Vagina (tissue), 2 donors: ENCODE results near the gene UCN2. TPM values are rescaled to one million over a fixed set of nuclear protein-coding genes. Genes with fewer than 3 reads are reported as not detected.
"Not testable (repeated sequence)": the region's sequence is repeated elsewhere in the genome, so short reads cannot be mapped to it uniquely, and the experiment has no call there.

Source experiments
- DNase-seq, 2 donors: peaks; one replicate each; pipeline ENCODE4 v3.0.0-alpha.2; 2017; ENCODE audit errors: extremely low spot score in 2 of 2
- H3K27ac ChIP-seq: fragments of 200-600 bp; sonication (generic); one replicate; pipeline ENCODE4 v1.5.1; 2019
- H3K27me3 ChIP-seq: fragments of 200-600 bp; sonication (generic); one replicate; pipeline ENCODE4 v1.5.1; 2019
- H3K36me3 ChIP-seq, 2 donors: fragments of 200-600 bp; sonication (generic); one replicate each; pipeline ENCODE4 v1.5.1; 2017 to 2019
- H3K4me1 ChIP-seq: fragments of 200-600 bp; sonication (generic); one replicate; pipeline ENCODE4 v1.5.1; 2019
- H3K4me3 ChIP-seq, 2 donors: fragments of 200-600 bp; sonication (generic); 1 replicate in 1 of 2; 2 replicates in 1 of 2; pipeline ENCODE4 v1.5.1; 2016 to 2019
- H3K9me3 ChIP-seq: fragments of 200-600 bp; sonication (generic); one replicate; pipeline ENCODE4 v1.5.1; 2019
- POLR2A ChIP-seq, 2 donors: fragments of 450-650 bp; IDR thresholded peaks; one replicate each; pipeline ENCODE4 v1.6.1; 2017; ENCODE audit warnings: antibody characterized with exemption in 2 of 2, mild to moderate bottlenecking in 2 of 2, moderate library complexity in 2 of 2
- POLR2AphosphoS5 ChIP-seq, 2 donors: sonication (generic); formaldehyde crosslinking; IDR thresholded peaks; one replicate each; pipeline ENCODE4 v1.9.0; 2017; ENCODE audit warnings: antibody characterized with exemption in 2 of 2, mild to moderate bottlenecking in 2 of 2, low read depth in 1 of 2; ENCODE audit not compliant: insufficient read depth in 1 of 2
- intact Hi-C: fragments of 100-400 bp; cut with DNase I; formaldehyde crosslinking; loops from one replicate; pipeline ENCODE4 v1.15.1; 2023
- total RNA-seq: library from RNA; depleted of rRNA; stranded (reverse); fragments of >200 nt; gene quantifications from one replicate; pipeline ENCODE4 v1.2.3, GENCODE V29; 2016
- TF ChIP-seq, protein P1 (sequence below), 3 experiments: fragments of 450-650 bp in 2 of 3; fragments of 200-600 bp in 1 of 3; sonication (generic) in 1 of 3; IDR thresholded peaks; one replicate each; pipeline ENCODE4 v1.5.1; 2017 to 2019; ENCODE audit warnings: antibody characterized with exemption in 3 of 3, mild to moderate bottlenecking in 2 of 3, moderate library complexity in 2 of 3

The UCN2 gene
- total RNA-seq, 1 donor from 2014 or later: 5.2 TPM

DNA sequence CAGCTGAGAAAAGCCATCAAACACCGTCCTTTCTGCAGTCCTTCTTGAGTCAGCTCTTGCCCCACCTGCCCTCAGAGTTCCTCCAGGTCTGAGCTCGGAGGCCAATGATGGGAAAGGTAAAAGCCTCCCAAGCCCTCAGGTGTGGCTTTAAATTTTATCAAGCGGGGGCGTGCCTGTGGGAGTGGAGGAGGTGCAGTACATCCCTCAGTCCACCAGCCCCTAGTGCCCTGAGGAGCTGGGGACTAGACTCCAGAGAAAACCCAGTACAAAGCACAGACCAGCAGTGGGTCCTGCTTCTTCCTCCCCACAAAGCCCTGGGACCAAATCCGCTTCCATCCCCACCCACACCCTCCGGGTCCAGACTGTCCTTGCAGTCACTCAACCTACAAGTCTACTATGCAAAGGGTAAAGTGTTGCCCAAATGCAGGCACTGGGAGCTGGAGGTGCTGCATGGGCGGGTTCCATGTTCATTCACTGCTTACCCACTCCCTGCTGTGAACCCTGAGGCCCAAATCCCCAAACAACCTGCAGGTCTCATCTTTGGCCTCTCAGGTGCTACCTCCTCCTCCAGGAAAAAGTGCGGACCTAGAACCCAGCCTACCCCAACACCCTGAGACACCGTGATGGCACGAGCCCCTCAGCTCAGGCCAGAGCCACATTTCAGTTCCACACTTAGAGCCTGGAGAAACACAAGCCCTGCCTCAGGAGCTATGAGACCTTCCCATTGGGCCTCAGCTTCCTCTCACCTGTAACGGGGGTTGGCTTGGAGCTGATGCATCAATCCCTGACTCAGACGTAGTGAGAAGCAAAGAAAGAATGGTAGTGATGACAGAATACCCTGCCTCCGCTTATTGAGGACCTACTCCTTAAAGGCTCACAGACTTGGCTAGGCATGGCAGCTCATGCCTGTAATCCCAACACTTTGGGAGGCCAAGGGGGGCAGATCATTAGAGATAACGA, 9.4 kb downstream of the UCN2 start:
- Histone ChIP-seq H3K9me3 (no peaks in the 10 kb centered on the region), H3K36me3 (no peaks in the 10 kb centered on the region), H3K27ac (no peak overlapping the region), H3K27me3 (no peaks in the 10 kb centered on the region), H3K4me1 (peaks cover 29% of the 10 kb centered on the region), H3K4me3 (no peak overlapping the region)
- no peak for DNase-seq
- intact Hi-C loops: loop anchor here (10.0 kb wide), 1 partner anchor 289 kb away; no protein-coding TSS in a partner anchor
- TF ChIP-seq POLR2AphosphoS5 (IDR thresholded peaks at IDR 0.05; ENCODE audit: insufficient read depth in 1 of 2, low read depth in 1 of 2) (no peak), POLR2A (IDR thresholded peaks at IDR 0.05) (no peak)
- TF ChIP-seq, protein P1, sequence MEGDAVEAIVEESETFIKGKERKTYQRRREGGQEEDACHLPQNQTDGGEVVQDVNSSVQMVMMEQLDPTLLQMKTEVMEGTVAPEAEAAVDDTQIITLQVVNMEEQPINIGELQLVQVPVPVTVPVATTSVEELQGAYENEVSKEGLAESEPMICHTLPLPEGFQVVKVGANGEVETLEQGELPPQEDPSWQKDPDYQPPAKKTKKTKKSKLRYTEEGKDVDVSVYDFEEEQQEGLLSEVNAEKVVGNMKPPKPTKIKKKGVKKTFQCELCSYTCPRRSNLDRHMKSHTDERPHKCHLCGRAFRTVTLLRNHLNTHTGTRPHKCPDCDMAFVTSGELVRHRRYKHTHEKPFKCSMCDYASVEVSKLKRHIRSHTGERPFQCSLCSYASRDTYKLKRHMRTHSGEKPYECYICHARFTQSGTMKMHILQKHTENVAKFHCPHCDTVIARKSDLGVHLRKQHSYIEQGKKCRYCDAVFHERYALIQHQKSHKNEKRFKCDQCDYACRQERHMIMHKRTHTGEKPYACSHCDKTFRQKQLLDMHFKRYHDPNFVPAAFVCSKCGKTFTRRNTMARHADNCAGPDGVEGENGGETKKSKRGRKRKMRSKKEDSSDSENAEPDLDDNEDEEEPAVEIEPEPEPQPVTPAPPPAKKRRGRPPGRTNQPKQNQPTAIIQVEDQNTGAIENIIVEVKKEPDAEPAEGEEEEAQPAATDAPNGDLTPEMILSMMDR (IDR thresholded peaks at IDR 0.05): no peak

DNA sequence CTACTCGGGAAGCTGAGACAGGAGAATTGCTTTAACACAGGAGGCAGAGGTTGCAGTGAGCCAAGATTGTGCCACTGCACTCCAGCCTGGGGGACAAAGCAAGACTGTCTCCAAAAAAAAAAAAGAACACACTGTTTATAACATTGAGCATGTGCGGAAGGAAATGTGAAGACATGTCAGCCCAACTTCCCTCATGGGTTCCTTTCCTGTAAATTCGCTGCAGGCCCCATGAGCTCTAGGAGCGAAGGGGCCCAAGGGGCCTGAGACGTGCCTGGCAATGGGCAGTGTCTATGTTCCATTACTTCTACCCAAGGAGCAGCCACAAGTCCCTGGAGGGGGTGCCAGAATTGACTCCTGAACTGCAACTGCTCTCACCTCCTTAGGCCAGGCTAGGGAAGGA, 10.2 kb downstream of the UCN2 start:
- Histone ChIP-seq H3K27ac (no peak overlapping the region), H3K9me3 (no peaks in the 10 kb centered on the region), H3K36me3 (no peaks in the 10 kb centered on the region), H3K4me3 (no peak overlapping the region), H3K27me3 (no peaks in the 10 kb centered on the region), H3K4me1 (peaks cover 28% of the 10 kb centered on the region)
- no peak for TF ChIP-seq POLR2AphosphoS5 (IDR thresholded peaks at IDR 0.05; ENCODE audit: insufficient read depth in 1 of 2, low read depth in 1 of 2)
- TF ChIP-seq, protein P1 (IDR thresholded peaks at IDR 0.05): no peak
- no peak for TF ChIP-seq POLR2A (IDR thresholded peaks at IDR 0.05)
- DNase-seq: no peak
- intact Hi-C loops: loop anchor here (10.0 kb wide), 1 partner anchor 289 kb away; no protein-coding TSS in a partner anchor

DNA sequence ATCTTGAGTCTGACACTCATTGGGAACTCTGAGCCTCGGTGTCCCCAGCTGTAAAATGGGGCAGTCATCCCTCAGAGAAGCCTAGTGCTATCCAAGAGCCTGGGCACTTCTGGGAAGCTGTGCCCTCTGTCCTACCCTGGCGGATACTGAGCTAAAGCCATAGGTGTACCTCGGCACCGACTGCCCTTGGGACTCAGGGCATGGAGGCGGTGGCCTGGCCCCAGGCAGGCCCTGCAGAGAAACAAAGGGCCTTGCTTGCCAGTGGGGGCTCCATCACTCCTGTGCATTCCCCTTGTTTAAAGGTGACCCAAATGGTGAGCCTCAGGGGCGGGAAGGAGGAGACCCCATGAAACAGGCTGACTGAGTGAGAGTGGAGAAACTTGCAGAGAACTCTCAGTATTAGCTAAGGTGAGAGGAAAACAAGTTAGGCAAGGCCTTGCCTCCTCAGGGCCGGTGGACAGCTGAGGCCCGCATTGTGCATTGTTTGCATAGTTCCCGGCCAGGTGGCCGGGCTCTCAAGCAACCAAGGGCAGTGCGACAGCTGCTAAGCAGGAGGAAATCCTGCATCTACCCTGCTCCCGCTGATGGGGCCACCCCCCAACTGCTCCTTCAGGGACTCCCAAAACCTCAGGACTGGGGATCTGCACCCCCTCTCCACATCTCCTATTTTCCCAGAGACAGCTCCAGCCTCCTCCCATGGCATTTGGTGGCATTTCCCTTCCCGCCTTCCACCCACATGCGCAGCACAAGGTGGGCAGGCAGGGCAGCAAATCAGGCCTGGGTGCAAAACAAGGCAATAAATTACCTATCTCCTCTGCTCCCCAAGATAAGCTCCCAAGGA, 11.2 kb downstream of the UCN2 start:
- no peak overlapping the region for H3K4me3 ChIP-seq
- peaks cover 17% of the 10 kb centered on the region for H3K4me1 ChIP-seq
- no peaks in the 10 kb centered on the region for H3K9me3 ChIP-seq
- H3K27me3 ChIP-seq: no peaks in the 10 kb centered on the region
- no peak overlapping the region for H3K27ac ChIP-seq
- no peaks in the 10 kb centered on the region for H3K36me3 ChIP-seq
- no peak for DNase-seq
- TF ChIP-seq POLR2A (IDR thresholded peaks at IDR 0.05) (no peak), POLR2AphosphoS5 (IDR thresholded peaks at IDR 0.05; ENCODE audit: insufficient read depth in 1 of 2, low read depth in 1 of 2) (no peak)
- TF ChIP-seq, protein P1 (IDR thresholded peaks at IDR 0.05): no peak
- intact Hi-C loops: loop anchor here (10.0 kb wide), 1 partner anchor 288 kb away; no protein-coding TSS in a partner anchor

DNA sequence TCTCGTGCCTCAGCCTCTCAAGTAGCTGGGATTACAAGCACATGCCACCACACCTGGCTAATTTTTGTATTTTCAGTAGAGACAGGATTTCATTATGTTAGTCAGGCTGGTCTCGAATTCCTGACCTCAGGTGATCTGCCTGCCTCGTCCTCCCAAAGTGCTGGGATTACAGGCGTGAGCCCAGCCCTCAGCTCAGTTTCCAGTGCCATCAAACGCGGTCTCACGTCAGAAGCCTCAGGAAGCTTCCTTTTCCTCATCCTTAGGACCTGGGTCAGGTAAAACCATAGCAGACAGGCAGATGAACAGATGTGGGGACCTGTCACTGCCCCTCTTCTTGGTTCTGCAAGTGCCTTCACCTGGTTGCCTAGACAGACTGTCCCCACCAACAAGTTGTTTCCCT, 11.9 kb downstream of the UCN2 start:
- H3K9me3 ChIP-seq, H3K27me3 ChIP-seq, DNase-seq, H3K4me3 ChIP-seq, H3K27ac ChIP-seq, H3K36me3 ChIP-seq: not testable (repeated sequence)
- H3K4me1 ChIP-seq: peaks cover 15% of the 10 kb centered on the region
- intact Hi-C loops: loop anchor here (10.0 kb wide), 1 partner anchor 287 kb away; no protein-coding TSS in a partner anchor
